ENCODE results near the gene MAML3.

DNA sequence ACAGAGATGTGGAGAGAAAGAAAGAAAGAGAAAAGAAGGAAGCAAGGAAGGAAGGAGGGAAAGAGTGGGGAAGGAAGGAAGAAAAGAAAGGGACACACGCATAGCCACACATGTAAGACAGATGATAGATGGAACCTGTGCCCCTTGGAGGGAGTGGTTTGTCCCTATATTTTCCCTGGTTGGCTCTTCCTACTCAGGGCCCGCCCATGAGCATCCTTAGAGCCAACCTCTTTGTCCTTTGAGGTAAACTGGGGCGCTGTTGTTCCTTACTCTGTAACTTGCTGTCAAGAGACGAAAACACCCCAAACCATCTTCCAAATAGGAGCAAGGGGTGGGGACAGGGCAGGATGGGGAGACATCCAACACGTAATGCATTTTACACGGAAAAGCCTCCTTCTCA, 220.9 kb downstream of the MAML3 start:
- TF ChIP-seq, protein P1, sequence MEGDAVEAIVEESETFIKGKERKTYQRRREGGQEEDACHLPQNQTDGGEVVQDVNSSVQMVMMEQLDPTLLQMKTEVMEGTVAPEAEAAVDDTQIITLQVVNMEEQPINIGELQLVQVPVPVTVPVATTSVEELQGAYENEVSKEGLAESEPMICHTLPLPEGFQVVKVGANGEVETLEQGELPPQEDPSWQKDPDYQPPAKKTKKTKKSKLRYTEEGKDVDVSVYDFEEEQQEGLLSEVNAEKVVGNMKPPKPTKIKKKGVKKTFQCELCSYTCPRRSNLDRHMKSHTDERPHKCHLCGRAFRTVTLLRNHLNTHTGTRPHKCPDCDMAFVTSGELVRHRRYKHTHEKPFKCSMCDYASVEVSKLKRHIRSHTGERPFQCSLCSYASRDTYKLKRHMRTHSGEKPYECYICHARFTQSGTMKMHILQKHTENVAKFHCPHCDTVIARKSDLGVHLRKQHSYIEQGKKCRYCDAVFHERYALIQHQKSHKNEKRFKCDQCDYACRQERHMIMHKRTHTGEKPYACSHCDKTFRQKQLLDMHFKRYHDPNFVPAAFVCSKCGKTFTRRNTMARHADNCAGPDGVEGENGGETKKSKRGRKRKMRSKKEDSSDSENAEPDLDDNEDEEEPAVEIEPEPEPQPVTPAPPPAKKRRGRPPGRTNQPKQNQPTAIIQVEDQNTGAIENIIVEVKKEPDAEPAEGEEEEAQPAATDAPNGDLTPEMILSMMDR (IDR thresholded peaks at IDR 0.05), result no peak
- TF ChIP-seq POLR2A (IDR thresholded peaks at IDR 0.05), result no peak

Data from uterus (tissue), 2 donors.